ENCODE data around the gene P3R3URF.

Gene P3R3URF

GRCh38 chr1:46171351-46171750 lies 4.9 kb downstream of the P3R3URF start:
- Histone ChIP-seq H3K4me2 (ENCODE audit: low read depth, low read length, poor library complexity, severe bottlenecking) (no peak overlapping the region), H3K9me2 (replicated peaks; ENCODE audit: low read depth, low read length) (no peaks in the 10 kb centered on the region), H3K4me1 (ENCODE audit: insufficient read depth, low read length, poor library complexity, severe bottlenecking) (no peaks in the 10 kb centered on the region), H3K27me3 (ENCODE audit: insufficient read depth, low read length, poor library complexity, severe bottlenecking) (no peaks in the 10 kb centered on the region), H3K9ac (ENCODE audit: low read depth, low read length, poor library complexity, severe bottlenecking) (no peak overlapping the region), H3K9me3 (ENCODE audit: insufficient read depth, low read depth, low read length) (no peaks in the 10 kb centered on the region), H3K36me3 (ENCODE audit: insufficient read depth, low read length) (no peaks in the 10 kb centered on the region), H2AFZ (ENCODE audit: low read length) (no peak overlapping the region), H4K20me1 (ENCODE audit: insufficient read depth, low read length, poor library complexity, severe bottlenecking) (no peaks in the 10 kb centered on the region), H3F3A (ENCODE audit: low read depth) (no peaks in the 10 kb centered on the region), H3K79me2 (ENCODE audit: insufficient read depth, low read length) (no peaks in the 10 kb centered on the region), H3K4me3 (ENCODE audit: low read length, poor library complexity, severe bottlenecking) (no peak overlapping the region)
- TF ChIP-seq CTCF (conservative IDR thresholded peaks at IDR 0.05; ENCODE audit: low read length) (no peak), EZH2phosphoT487 (IDR thresholded peaks at IDR 0.05; ENCODE audit: borderline replicate concordance) (no peak)

GRCh38 chr1:46169811-46170454 lies 6.4 kb downstream of the P3R3URF start:
- H2AFZ ChIP-seq (ENCODE audit: low read length) = no peak overlapping the region
- H4K20me1 ChIP-seq (ENCODE audit: insufficient read depth, low read length, poor library complexity, severe bottlenecking) = no peaks in the 10 kb centered on the region
- no peak overlapping the region for H3K4me3 ChIP-seq (ENCODE audit: low read length, poor library complexity, severe bottlenecking)
- H3K27me3 ChIP-seq (ENCODE audit: insufficient read depth, low read length, poor library complexity, severe bottlenecking) = no peaks in the 10 kb centered on the region
- H3K4me2 ChIP-seq (ENCODE audit: low read depth, low read length, poor library complexity, severe bottlenecking) = no peak overlapping the region
- no peaks in the 10 kb centered on the region for H3K9me3 ChIP-seq (ENCODE audit: insufficient read depth, low read depth, low read length)
- TF ChIP-seq CTCF (conservative IDR thresholded peaks at IDR 0.05; ENCODE audit: low read length) = no peak
- no peak for TF ChIP-seq EZH2phosphoT487 (IDR thresholded peaks at IDR 0.05; ENCODE audit: borderline replicate concordance)
- H3K9me2 ChIP-seq (replicated peaks; ENCODE audit: low read depth, low read length) = no peaks in the 10 kb centered on the region
- no peaks in the 10 kb centered on the region for H3K36me3 ChIP-seq (ENCODE audit: insufficient read depth, low read length)
- no peaks in the 10 kb centered on the region for H3F3A ChIP-seq (ENCODE audit: low read depth)
- no peaks in the 10 kb centered on the region for H3K79me2 ChIP-seq (ENCODE audit: insufficient read depth, low read length)
- no peaks in the 10 kb centered on the region for H3K4me1 ChIP-seq (ENCODE audit: insufficient read depth, low read length, poor library complexity, severe bottlenecking)
- no peak overlapping the region for H3K9ac ChIP-seq (ENCODE audit: low read depth, low read length, poor library complexity, severe bottlenecking)

GRCh38 chr1:46168477-46168876 lies 7.8 kb downstream of the P3R3URF start:
- H3K4me2 ChIP-seq (ENCODE audit: low read depth, low read length, poor library complexity, severe bottlenecking) = no peak overlapping the region
- H2AFZ ChIP-seq (ENCODE audit: low read length) = no peak overlapping the region
- H3K4me1 ChIP-seq (ENCODE audit: insufficient read depth, low read length, poor library complexity, severe bottlenecking) = no peaks in the 10 kb centered on the region
- no peaks in the 10 kb centered on the region for H3K9me2 ChIP-seq (replicated peaks; ENCODE audit: low read depth, low read length)
- H3K79me2 ChIP-seq (ENCODE audit: insufficient read depth, low read length) = no peaks in the 10 kb centered on the region
- no peaks in the 10 kb centered on the region for H3F3A ChIP-seq (ENCODE audit: low read depth)
- H3K27me3 ChIP-seq (ENCODE audit: insufficient read depth, low read length, poor library complexity, severe bottlenecking) = no peaks in the 10 kb centered on the region
- no peaks in the 10 kb centered on the region for H4K20me1 ChIP-seq (ENCODE audit: insufficient read depth, low read length, poor library complexity, severe bottlenecking)
- H3K4me3 ChIP-seq (ENCODE audit: low read length, poor library complexity, severe bottlenecking) = no peak overlapping the region
- no peak for TF ChIP-seq EZH2phosphoT487 (IDR thresholded peaks at IDR 0.05; ENCODE audit: borderline replicate concordance)
- no peak for TF ChIP-seq CTCF (conservative IDR thresholded peaks at IDR 0.05; ENCODE audit: low read length)
- no peaks in the 10 kb centered on the region for H3K9me3 ChIP-seq (ENCODE audit: insufficient read depth, low read depth, low read length)
- no peak overlapping the region for H3K9ac ChIP-seq (ENCODE audit: low read depth, low read length, poor library complexity, severe bottlenecking)
- H3K36me3 ChIP-seq (ENCODE audit: insufficient read depth, low read length) = no peaks in the 10 kb centered on the region

All from Loucy (cell line).